Measurements from ENCODE around the gene SLC44A1. TPM values are rescaled to one million over a fixed set of nuclear protein-coding genes. Genes with fewer than 3 reads are reported as not detected.

SLC44A1 gene
- polyA plus RNA-seq, 3 donors, result 54.1 to 61.6 (median 58.0) TPM

DNA sequence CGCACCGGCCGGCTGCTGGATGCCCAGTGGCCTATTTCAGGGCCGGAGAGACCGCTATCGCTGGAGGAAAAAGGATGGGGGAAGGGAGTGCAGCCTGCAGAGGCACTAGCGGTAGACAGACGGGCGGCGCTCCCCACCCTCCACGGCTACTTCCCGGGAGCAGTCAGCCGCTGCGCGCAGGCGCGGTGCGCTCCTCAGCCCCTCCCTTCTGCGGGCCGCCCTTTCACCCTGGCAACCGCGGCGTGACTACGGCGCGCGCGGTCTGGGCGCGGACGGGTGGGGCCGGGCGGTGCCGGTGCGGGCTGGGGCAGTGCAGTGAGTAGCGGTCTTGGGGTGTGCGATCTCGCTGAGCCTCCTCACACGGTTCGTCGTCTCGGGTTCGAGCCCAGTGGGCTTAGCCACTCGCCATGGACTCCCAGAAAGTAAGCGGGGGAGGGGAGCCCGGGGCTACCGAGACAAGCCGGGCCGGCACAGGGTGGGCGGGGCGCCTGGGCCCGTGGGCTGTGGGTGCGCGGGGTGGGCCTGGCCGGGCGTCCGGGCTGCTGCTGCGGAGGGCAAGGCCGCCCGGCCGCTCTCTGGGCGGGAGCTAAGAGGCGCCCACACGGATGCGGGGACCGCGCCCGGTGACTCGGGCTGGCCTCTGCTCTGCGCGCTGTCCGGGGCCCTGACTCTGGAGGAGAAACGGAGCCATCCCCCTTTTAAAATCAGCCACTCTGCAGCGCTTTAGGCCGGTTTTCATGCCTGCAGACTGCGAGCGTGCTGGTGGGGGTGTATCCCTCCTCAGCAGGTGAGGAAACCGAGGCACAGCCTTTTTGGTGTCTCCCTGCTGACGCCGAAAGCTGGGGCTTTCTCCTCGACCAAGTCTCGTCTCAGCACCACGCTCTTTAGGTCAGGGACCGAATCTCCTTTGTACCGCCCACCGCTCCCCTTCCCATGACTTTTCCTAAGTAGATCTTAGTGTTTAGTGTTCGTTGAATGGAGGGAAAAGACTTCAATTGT is 203.7 kb downstream of the SLC44A1 start, which contains the start of gene FSD1L:
Gene FSD1L, plus strand, starts transcription at position 221 of the 999 bp plus-strand sequence. Its CDS starts 187 bp downstream, at position 408.
- peak; percentile 69 to 84 (median 80) for DNase-seq (ENCODE audit: low read depth in 3 of 3, low spot score in 2 of 3)

DNA sequence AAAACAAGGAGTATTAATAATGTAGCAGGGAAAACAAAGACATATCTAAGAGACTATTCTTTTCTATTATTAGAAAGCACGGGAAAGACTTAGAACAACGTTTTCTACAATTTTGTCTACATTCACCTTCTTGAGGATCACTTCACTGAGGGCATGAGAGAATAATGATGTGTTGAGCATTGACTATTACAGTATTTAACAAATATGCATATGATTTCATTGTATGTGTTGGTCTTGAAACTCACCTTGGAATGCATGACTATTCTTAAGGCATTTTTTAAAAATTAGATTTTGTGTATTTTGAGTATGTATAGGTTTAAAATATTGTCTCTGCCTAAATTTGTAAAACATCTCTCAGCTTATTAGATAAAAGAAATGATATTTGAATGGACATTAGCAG is 204.6 kb downstream of the SLC44A1 start:
- no peak for DNase-seq (ENCODE audit: low read depth in 3 of 3, low spot score in 2 of 3)

DNA sequence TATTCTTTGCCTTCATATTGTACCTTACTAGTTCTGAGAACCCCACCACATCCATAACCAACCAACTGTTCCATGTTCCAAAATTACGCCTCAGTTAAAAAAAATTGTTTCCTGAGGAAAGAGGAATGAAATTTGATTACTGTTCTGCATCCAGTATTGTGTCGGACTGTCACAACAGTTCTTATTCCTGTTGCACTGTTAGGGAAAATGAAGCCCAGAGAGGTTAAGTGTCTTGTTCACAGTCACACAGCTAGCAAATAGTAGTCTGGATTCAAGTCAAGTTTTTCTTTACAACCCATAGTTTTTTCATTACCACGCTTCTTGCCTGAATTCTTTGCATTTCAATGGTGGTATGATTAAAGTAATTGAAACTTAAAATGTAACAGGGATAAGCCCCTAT is 207.7 kb downstream of the SLC44A1 start:
- DNase-seq (ENCODE audit: low read depth in 3 of 3, low spot score in 2 of 3), result no peak

DNA sequence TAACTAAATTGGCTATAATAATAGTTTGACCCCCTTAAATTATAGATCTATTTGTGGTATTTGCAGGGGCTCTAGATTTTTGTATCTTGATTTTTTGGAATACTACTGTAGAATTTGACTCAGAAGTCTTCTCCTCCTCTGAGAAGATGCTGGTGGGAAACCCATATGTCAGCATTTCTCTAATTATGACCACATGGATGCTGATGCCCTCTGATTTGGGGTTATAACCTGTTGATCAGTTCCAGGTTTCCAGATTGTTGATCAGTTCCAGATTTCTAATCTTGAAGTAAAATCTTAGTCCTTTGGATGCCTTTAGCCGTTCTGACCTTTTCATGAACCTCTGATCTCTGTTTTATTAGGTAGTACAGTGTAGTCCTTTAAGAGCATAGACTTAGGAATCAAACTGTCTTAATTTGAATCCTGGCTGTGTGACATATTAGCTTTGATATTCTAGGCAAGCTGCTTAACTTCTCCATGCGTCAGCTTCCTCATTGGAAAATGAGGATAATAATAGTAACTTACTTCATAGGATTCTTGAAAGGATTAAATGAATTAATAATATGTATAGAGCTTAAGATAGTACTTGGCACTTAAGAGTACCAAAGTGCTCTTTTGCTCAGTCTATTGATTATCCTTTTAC is 211.5 kb downstream of the SLC44A1 start:
- DNase-seq (ENCODE audit: low read depth in 3 of 3, low spot score in 2 of 3), result no peak

DNA sequence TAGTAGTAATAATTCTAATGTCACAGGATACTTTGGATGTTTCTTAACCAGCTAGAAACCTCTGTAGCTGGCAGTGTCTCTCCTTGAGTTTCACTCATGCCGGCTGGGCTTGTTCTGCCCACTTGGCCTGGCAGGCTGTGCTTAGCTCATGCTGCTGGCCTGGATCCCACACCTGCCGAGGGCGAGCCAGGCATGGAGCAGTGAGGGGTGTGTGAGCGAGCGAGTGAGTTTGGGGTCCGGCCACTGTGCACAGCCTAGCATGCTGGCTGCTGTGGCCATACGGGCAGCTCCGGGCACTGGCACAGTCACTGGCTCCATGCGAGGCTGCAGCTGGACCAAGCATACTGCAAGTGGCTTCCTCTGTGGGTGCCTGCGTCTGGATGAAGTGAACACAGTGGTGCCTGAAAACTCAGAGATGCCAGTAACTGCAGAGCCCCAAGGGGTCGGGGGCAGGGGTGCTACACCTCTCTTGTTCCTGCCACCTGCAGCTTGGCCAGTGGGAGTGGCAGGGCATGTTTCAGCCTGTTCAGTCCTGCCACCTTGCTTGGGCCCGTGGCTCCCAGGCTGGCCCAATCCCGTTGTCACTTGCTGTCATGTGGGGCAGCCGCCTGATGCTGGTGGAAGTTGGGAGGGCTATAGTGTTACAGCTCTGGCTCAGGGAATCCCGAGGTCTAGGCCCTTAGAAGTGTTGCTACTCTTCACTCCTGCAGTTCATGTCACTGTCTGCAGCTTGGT is 213.3 kb downstream of the SLC44A1 start:
- no peak for DNase-seq (ENCODE audit: low read depth in 3 of 3, low spot score in 2 of 3)

DNA sequence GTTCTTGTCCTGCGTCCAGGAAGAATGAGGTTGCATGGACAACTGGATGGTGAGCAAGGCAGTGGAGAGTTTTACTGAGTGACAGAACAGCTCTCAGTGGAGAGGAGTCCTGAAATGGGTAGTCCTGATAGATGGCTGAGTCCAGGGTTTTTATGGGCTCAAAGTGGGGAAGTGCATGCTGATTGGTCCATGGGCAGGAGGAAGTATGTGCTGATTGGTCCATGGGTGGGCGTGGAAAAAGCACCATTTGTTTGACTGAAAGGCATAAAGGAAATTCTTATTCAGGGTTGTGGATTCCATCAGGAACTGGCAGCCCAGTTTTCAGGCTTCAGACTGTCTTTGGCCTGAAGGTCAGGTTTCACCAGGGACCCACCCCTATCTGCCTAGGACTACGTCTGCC is 214.0 kb downstream of the SLC44A1 start:
- DNase-seq (ENCODE audit: low read depth in 3 of 3, low spot score in 2 of 3), result no peak

DNA sequence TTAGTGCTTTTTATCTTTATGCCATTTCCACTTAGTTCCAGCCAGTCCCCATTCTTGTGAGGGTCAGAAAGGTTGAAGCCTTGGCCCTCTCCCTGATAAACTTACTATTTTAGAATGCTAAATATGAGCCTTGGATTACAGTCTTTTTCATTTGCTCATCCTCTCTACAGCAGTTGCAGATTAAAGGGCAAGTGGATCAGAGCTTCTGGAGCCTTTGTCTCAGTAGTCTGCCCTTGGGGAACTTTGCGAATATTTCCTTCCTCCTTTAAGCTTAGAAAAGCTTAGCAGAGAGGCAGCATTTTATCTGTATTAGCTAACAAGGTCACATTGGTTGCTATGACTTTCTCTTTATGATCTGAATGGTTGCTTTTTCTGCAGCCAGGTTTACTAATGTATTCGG is 214.9 kb downstream of the SLC44A1 start:
- DNase-seq (ENCODE audit: low read depth in 3 of 3, low spot score in 2 of 3), result no peak

DNA sequence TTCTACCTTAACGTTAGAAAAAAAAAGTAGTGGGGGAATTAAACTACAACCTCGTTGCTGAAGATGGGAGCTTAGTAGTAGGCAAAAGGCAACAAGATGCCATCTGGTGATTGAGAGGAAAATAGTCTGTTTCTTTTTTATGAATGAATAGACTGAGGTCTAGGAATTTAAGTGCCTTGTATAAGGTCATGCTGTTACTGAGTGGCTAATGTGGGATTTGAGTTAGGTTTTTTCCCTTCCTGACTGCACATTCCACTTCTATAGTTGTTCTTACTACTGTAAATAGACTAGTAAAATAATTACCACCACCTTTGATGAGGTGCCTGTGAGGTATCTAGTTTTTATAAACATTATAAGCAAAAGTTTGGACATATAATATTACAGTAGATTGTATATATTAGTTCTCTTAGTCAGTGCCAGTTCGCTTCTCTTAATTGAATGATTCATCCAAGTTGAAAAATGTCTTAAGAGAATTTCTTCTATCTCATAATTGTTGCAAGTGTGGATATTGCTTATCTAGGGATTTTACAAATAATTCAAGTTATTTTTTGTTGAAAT is 222.5 kb downstream of the SLC44A1 start:
- DNase-seq (ENCODE audit: low read depth in 3 of 3, low spot score in 2 of 3), result no peak

DNA sequence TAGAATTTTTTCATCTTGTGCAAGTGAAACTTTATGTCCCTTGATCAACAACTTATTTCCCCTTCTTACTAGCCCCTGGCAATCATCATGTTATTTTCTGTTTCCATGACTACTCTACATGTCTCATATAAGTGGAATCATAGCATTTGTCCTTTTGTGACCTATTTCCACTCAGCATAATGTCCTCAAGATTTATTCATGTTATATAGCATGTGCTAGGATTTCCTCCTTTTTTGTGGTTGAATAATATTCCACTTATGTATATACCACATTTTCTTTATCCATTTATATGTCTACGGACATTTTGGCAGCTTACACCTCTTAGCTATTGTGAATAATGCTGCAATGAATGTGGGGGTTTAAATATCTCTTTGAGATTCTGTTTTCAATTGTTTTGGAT is 224.4 kb downstream of the SLC44A1 start:
- DNase-seq (ENCODE audit: low read depth in 3 of 3, low spot score in 2 of 3), result no peak

DNA sequence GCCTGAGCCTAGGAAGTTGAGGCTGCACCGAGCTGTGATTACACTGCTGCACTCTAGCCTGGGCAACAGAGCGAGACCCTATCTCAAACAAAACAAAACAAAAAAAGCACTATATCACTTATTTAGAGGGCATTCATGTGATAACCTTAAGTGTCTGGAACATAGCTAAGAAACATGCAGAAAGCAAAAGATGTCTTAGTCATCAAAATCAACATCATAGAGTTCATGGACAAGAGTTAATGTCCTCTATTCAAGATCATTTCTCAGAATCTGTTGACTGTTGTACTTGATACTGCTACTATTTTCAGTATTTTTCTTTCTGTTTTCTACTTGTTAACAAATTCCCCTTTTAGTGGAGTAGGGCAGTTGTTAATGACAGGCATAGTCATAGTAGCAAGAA is 228.8 kb downstream of the SLC44A1 start:
- DNase-seq (ENCODE audit: low read depth in 3 of 3, low spot score in 2 of 3), result no peak

DNA sequence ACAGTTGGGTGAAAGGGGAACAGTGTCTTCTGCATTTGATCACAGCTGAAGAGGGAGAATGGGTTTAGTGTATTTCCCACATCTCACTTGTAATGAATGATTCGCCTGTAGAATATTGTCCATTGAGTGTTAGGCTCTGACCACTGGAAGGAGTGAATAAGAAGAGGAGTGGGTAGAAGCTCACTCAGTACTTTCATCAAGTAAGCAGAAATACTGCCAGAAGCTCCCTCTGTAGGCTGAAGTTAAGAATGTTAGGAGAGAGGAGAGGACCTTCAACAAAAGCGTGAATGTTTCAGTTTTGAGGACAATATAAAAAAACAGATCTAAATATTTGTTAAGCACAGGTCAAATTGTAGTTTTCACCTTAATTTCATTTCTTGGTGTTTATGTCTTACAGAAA is 230.9 kb downstream of the SLC44A1 start:
- DNase-seq (ENCODE audit: low read depth in 3 of 3, low spot score in 2 of 3), result peak in 1 of 3 donors; percentile 1

DNA sequence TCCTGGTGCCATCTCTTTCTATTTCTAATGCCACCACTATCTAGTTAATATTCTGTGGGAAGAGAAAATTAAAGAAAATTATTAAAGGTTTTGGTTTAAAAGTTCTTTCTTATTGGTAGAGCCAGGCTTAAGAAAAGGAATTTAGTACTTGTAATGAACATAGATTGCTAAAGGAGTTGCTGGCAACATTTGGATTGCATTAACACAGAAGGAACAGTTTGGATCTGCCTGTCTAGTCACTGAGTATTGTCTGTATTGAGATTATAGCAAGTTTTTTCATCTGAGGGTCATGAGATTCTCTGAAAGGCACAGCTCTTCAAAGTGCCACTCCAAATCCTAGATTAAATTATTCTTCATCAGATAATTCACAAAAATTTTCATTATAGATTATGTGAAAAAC is 235.4 kb downstream of the SLC44A1 start:
- DNase-seq (ENCODE audit: low read depth in 3 of 3, low spot score in 2 of 3), result no peak

DNA sequence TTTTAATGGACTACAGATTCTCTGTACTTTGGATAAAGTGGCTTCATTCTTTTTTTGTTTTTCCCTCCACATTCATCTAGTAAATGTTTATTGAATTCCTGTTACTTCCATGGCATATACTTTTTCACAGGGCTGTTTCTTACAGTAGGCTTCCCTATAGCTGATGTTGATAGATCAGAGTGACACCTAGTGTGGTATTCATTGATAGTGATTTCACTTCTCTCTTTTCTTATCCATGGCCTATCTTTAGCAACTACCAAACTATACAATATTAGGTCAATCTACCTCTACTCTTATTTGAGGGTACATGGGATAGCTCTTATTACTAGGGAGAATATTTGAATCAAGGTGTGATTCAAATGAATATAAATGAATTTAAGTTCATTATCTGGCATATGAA is 239.2 kb downstream of the SLC44A1 start:
- no peak for DNase-seq (ENCODE audit: low read depth in 3 of 3, low spot score in 2 of 3)

DNA sequence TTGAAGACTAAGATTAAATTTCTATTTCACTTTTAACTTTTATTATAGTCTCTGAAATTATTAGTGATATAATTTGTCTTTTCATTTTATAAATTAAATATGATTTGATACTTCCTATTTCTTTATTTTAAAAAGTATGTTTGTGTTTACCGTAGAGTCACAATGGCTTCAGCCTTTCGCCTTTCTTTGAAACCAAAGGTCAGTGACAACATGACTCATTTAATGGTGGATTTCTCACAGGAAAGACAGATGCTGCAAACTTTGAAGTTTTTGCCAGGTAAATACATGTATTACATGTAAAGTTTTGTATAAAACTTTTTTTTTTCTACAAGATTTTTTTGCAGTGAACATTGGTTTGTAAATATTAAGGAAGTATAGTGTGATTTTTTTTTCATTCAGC is 239.8 kb downstream of the SLC44A1 start:
- no peak for DNase-seq (ENCODE audit: low read depth in 3 of 3, low spot score in 2 of 3)

DNA sequence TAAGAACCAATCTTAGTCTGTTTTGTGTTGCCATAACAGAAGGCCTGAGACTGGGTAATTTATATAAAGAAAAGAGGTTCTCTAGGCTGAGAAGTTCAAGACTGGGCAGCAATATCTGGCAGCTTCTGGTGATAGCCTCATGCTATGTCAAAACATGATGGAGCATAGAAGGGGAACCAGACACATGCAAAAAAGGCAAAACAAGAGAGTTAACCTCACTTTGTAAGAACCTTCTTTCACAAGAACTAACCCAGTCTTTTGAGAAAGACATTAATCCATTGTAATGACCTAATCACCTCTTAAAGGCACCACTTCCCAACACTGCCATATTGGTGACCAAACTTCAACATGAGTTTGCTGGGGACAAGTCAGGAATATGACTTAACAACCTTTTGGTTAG is 240.7 kb downstream of the SLC44A1 start:
- DNase-seq (ENCODE audit: low read depth in 3 of 3, low spot score in 2 of 3), result no peak

Other genes starting within 250 kb of the SLC44A1 start
- 10 to 100 TPM in 2 of 3 donors, 1 to 10 TPM in 1; 9.5 to 10.7 (median 10.6) TPM for gene FSD1L, start 203.4 kb downstream of the SLC44A1 start, polyA plus RNA-seq (ENCODE audit: insufficient read length in 3 of 3)

Measured in right renal cortex interstitium (tissue), 3 donors.